ENCODE measurements around the gene STON1.

DNA sequence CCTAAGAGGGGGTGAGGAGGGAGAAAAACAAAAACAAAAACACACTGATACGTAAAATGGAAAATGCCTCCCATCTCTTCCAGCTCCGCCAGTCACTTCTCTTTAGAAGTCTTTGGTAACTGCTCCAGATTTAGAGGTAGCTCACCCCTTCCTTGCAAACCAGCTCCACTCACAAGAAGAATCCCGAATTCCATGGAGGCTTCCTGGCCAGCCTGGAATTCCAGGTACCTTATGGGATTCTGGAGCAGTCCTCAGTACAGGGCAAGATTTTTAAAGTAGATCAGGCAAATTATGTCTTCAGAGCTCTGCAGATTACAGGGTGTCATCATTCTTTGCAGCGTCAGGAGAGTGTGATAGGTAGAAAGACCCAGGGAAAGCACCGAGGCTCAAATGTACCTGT lies 4.8 kb downstream of the STON1 start:
- TF ChIP-seq, protein P1, sequence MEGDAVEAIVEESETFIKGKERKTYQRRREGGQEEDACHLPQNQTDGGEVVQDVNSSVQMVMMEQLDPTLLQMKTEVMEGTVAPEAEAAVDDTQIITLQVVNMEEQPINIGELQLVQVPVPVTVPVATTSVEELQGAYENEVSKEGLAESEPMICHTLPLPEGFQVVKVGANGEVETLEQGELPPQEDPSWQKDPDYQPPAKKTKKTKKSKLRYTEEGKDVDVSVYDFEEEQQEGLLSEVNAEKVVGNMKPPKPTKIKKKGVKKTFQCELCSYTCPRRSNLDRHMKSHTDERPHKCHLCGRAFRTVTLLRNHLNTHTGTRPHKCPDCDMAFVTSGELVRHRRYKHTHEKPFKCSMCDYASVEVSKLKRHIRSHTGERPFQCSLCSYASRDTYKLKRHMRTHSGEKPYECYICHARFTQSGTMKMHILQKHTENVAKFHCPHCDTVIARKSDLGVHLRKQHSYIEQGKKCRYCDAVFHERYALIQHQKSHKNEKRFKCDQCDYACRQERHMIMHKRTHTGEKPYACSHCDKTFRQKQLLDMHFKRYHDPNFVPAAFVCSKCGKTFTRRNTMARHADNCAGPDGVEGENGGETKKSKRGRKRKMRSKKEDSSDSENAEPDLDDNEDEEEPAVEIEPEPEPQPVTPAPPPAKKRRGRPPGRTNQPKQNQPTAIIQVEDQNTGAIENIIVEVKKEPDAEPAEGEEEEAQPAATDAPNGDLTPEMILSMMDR (IDR thresholded peaks at IDR 0.05) = no peak
- TF ChIP-seq POLR2A (IDR thresholded peaks at IDR 0.05) (no peak), POLR2AphosphoS5 (IDR thresholded peaks at IDR 0.05) (no peak)

Data from prostate gland (tissue), 2 donors.